Panc1 (cell line): ENCODE results near the gene ESRRG.

Experiments
- POLR2AphosphoS5 ChIP-seq: IDR thresholded peaks from 2 replicates; pipeline ENCODE4 v1.6.1; 2012; ENCODE audit warnings: mild to moderate bottlenecking, low read depth, low read length, moderate library complexity
- SIN3A ChIP-seq: IDR thresholded peaks from 2 replicates; pipeline ENCODE4 v1.6.1; 2012; ENCODE audit warnings: low read depth, mild to moderate bottlenecking, low read length, moderate library complexity, borderline replicate concordance; ENCODE audit not compliant: insufficient read depth
- TF ChIP-seq, protein P1 (sequence below): fragments of 450-650 bp; IDR thresholded peaks from 2 replicates; pipeline ENCODE4 v1.5.1; 2017; ENCODE audit warnings: mild to moderate bottlenecking

GRCh38 chr1:216560527-216560926 is 162.7 kb downstream of the ESRRG start:
- TF ChIP-seq, protein P1, sequence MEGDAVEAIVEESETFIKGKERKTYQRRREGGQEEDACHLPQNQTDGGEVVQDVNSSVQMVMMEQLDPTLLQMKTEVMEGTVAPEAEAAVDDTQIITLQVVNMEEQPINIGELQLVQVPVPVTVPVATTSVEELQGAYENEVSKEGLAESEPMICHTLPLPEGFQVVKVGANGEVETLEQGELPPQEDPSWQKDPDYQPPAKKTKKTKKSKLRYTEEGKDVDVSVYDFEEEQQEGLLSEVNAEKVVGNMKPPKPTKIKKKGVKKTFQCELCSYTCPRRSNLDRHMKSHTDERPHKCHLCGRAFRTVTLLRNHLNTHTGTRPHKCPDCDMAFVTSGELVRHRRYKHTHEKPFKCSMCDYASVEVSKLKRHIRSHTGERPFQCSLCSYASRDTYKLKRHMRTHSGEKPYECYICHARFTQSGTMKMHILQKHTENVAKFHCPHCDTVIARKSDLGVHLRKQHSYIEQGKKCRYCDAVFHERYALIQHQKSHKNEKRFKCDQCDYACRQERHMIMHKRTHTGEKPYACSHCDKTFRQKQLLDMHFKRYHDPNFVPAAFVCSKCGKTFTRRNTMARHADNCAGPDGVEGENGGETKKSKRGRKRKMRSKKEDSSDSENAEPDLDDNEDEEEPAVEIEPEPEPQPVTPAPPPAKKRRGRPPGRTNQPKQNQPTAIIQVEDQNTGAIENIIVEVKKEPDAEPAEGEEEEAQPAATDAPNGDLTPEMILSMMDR = no peak
- no peak for TF ChIP-seq POLR2AphosphoS5
- TF ChIP-seq SIN3A = no peak
